Activated T-helper 2 cell treated with anti-CD3 and anti-CD28 coated beads, Interferon-gamma antibody, Interleukin-2, Interleukin-4, amounts not matched to agents 10 μg/mL and 5 μg/mL and 100 μg/mL, durations not matched to agents 14 hours and 24 hours and 36 hours (primary cell): Measurements from ENCODE around the gene STK39. TPM values are rescaled to one million over a fixed set of nuclear protein-coding genes. Genes with fewer than 3 reads are reported as not detected.

Experiments used
- DNase-seq: peaks from one replicate; pipeline ENCODE4 v3.0.0; 2021; ENCODE audit warnings: low spot score
- H3K27ac Mint-ChIP-seq: one replicate; pipeline ENCODE4 v1.8.0; 2021; ENCODE audit warnings: mixed read lengths
- H3K27me3 Mint-ChIP-seq: one replicate; pipeline ENCODE4 v1.8.0; 2021; ENCODE audit warnings: low read depth, mixed read lengths
- H3K36me3 Mint-ChIP-seq: one replicate; pipeline ENCODE4 v1.8.0; 2021; ENCODE audit warnings: low read depth, mixed read lengths
- H3K4me1 Mint-ChIP-seq: one replicate; pipeline ENCODE4 v1.8.0; 2021; ENCODE audit warnings: low read depth, mixed read lengths
- H3K4me3 Mint-ChIP-seq: one replicate; pipeline ENCODE4 v1.8.0; 2021; ENCODE audit warnings: low read depth, mild to moderate bottlenecking, moderate library complexity, mixed read lengths
- H3K9me3 Mint-ChIP-seq: one replicate; pipeline ENCODE4 v1.8.0; 2021; ENCODE audit warnings: mixed read lengths
- intact Hi-C: fragments of 100-400 bp; cut with micrococcal nuclease; formaldehyde crosslinking; loops from one replicate; pipeline ENCODE4 v1.15.1; 2023
- total RNA-seq: library from RNA; stranded (reverse); gene quantifications from 2 replicates; pipeline ENCODE4 v1.2.3, GENCODE V29; 2022

Gene STK39
- total RNA-seq, 1 donor from 2014 or later: 46.3 TPM

DNA sequence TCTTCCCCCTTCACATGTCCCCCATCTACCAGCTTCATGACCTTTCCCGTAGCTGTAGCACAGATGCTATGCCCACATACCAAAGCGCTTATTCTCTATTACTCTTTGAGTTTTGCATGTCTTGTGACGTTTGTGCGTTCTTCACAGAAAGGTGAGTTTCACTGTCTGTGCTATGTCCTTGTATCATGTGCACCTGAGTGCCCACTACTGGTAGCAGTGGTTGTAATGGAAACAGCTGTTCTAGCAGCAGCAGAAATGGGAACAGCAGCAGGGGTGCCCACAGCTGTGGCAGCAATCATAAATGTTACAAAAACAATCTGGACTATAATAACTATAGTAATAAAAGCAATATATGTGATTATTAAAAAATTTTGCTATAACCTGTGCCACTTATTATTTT is 127.1 kb downstream of the STK39 start:
- intact Hi-C loops: loop anchor here (5.0 kb wide), 1 partner anchor 1583 kb away; no protein-coding TSS in a partner anchor
- Mint-ChIP-seq H3K27ac (no peak overlapping the region), H3K4me1 (peaks cover 3% of the 10 kb centered on the region), H3K27me3 (no peaks in the 10 kb centered on the region), H3K9me3 (peaks cover 5% of the 10 kb centered on the region), H3K4me3 (no peak overlapping the region), H3K36me3 (peaks cover 20% of the 10 kb centered on the region)
- no peak for DNase-seq

DNA sequence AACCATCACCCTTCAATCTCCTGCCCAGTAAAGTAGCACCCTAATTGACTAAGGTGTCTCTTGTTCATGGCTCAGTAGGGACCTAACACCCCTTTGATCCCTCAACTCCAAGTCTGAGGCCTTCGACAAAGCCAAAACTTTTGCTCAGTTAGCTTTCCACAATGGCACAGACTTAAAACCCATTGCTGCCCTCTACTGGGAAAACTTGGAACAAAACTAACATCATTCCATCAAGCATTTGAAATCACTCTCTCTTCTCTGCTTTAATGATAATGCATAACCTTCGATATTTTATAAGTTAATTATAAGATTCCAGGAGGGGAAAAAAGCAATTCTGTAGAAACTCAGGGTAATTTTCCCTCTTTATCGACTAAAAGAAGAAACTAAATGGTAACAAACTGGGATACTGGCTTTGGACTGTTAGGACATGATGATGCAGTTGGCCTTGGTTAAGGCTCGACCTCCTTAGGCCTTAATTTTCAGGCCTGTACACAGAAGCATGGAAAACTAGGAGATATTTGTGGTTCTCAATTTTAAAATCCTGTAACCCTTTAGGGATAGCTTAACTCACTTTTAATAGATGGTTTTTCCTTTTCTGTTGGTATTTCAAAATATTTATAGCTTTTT is 127.8 kb downstream of the STK39 start:
- no peak overlapping the region for H3K27ac Mint-ChIP-seq
- peaks cover 5% of the 10 kb centered on the region for H3K9me3 Mint-ChIP-seq
- intact Hi-C loops: loop anchor here (2.0 to 10.0 kb wide), 3 partner anchors 155 to 1582 kb away; no protein-coding TSS in a partner anchor
- peaks cover 19% of the 10 kb centered on the region for H3K36me3 Mint-ChIP-seq
- peaks cover under 1% of the 10 kb centered on the region for H3K4me1 Mint-ChIP-seq
- H3K4me3 Mint-ChIP-seq: no peak overlapping the region
- no peaks in the 10 kb centered on the region for H3K27me3 Mint-ChIP-seq
- DNase-seq: no peak

DNA sequence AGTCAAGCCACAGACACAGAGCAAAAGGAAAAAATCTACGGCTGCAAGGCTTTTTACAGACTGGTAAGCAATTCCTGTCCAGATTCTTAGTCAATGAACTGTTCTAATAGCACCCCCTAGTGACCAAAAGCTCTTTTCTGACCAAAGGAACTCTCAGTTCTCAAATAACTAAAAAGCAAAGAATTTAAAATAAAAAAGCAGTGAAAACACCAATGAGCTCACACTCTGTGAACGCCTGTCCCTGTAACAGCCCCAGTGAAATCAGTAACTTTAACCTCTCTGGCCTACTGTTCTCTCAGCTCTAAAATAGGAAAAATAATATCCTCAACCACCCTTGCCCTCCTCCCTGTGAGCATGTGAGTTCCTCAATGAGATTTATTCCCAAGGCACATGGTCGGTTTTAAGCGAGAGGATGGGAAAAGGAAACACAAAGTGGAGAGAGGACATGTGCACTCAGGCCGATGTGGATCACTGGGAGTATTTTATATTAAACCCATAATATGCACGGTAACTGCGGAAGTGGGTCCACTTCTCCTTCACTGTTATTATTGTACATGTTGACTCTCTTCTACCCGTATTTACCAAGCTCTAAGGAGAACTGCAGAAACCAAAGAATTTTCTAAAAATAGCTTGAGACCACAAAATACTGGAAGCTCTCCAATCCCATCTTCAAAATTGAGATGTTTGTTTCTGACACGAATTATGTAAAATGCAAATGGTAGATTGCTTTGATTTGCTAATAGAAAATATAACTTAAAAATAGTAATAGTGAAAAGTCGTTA is 128.5 kb downstream of the STK39 start:
- peaks cover 24% of the 10 kb centered on the region for H3K36me3 Mint-ChIP-seq
- peaks cover 5% of the 10 kb centered on the region for H3K9me3 Mint-ChIP-seq
- intact Hi-C loops: loop anchor here (2.0 to 10.0 kb wide), 2 partner anchors 154 to 254 kb away; no protein-coding TSS in a partner anchor
- no peak overlapping the region for H3K4me3 Mint-ChIP-seq
- H3K27ac Mint-ChIP-seq: no peak overlapping the region
- DNase-seq: no peak
- no peaks in the 10 kb centered on the region for H3K4me1 Mint-ChIP-seq
- H3K27me3 Mint-ChIP-seq: no peaks in the 10 kb centered on the region

DNA sequence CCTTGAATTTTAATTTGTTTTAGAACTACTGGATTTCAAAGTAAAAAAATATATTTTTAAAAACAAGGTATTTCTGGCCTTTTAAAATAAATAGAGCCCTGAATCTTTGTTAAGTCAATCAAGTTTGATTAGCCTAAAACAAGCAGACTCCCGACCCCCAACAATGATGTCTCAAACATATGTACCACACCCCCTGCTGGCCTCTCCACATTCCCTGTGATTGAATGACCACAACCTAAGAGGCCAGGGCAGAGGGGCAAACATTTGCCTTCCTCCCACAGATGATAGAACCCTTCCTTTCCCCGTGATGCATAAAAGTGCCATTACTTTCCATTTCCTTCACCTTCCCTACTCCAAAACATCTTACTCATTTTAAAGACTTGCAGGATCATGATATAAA is 130.9 kb downstream of the STK39 start:
- Mint-ChIP-seq H3K4me3 (no peak overlapping the region), H3K27me3 (no peaks in the 10 kb centered on the region), H3K27ac (no peak overlapping the region), H3K9me3 (no peaks in the 10 kb centered on the region), H3K4me1 (no peaks in the 10 kb centered on the region), H3K36me3 (peaks cover 25% of the 10 kb centered on the region)
- DNase-seq: no peak
- intact Hi-C loops: loop anchor here (10.0 kb wide), 1 partner anchor 252 kb away; no protein-coding TSS in a partner anchor

DNA sequence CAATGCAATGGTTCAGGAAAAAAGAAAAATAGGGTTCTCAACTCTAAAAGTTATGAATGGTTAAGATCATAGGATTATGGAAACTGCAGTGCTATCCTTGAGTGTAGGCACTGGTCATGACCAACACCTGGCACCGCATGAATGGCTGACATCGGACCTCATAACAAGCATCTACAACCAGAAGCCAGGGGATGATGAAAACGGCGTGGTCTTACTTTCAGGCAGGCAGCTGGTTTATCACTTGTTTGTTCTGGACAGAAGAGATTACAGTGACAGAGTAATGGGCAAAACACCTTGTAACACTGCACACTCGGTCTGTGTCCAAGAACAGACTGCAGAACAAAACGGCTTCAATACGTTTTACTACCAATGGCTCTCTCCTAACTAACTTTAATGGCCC is 132.8 kb downstream of the STK39 start:
- no peaks in the 10 kb centered on the region for H3K9me3 Mint-ChIP-seq
- peaks cover 31% of the 10 kb centered on the region for H3K36me3 Mint-ChIP-seq
- H3K27ac Mint-ChIP-seq: no peak overlapping the region
- DNase-seq: no peak
- H3K4me3 Mint-ChIP-seq: no peak overlapping the region
- no peaks in the 10 kb centered on the region for H3K27me3 Mint-ChIP-seq
- intact Hi-C loops: loop anchor here (10.0 kb wide), 1 partner anchor 250 kb away; no protein-coding TSS in a partner anchor
- H3K4me1 Mint-ChIP-seq: no peaks in the 10 kb centered on the region

DNA sequence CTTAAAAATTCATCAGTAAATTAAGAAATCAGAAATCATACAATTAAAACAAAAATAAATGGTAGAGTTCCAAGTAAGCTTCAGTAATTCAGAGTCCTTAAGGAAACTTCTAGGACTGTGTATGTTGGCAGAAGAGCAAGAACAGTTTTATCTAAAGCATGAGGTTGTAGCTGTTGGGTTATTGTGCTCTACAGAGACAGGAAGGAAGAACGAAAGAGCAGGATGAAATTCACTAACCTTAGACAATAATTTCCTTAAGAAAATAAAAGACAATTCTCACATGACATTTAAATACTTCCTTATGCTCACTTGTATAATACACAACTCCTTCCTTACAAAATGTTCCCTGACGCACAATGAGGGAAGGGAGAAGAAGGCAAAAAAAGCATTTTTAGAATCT is 133.4 kb downstream of the STK39 start:
- peaks cover 34% of the 10 kb centered on the region for H3K36me3 Mint-ChIP-seq

DNA sequence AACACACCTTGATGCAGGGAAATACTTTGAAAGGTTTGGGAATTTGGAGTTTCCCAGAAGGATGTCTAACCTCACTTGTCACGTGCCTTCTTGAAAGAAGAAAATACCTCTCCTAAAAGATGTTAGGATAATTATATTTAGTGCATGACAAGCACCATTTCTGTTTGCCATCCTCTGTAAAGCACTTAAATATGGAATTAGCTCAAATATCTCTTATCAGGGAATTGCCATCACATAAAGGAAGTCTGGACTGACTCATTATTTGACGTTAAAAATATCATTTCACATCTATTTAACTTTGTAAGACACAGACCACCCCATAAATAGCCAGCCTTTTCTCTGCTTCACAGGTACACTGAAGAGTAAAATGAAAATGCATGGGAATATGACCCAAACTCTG is 140.1 kb downstream of the STK39 start:
- DNase-seq: no peak
- Mint-ChIP-seq H3K27me3 (no peaks in the 10 kb centered on the region), H3K4me1 (no peaks in the 10 kb centered on the region), H3K4me3 (no peak overlapping the region), H3K36me3 (peaks cover 47% of the 10 kb centered on the region), H3K9me3 (no peaks in the 10 kb centered on the region), H3K27ac (no peak overlapping the region)
- intact Hi-C loops: no loop called here

More for the DNA sequence above, 133.4 kb downstream of the STK39 start:
- Mint-ChIP-seq H3K27ac (no peak overlapping the region), H3K9me3 (no peaks in the 10 kb centered on the region), H3K4me1 (no peaks in the 10 kb centered on the region), H3K4me3 (no peak overlapping the region), H3K27me3 (no peaks in the 10 kb centered on the region)
- no peak for DNase-seq
- intact Hi-C loops: loop anchor here (10.0 kb wide), 1 partner anchor 249 kb away; no protein-coding TSS in a partner anchor

DNA sequence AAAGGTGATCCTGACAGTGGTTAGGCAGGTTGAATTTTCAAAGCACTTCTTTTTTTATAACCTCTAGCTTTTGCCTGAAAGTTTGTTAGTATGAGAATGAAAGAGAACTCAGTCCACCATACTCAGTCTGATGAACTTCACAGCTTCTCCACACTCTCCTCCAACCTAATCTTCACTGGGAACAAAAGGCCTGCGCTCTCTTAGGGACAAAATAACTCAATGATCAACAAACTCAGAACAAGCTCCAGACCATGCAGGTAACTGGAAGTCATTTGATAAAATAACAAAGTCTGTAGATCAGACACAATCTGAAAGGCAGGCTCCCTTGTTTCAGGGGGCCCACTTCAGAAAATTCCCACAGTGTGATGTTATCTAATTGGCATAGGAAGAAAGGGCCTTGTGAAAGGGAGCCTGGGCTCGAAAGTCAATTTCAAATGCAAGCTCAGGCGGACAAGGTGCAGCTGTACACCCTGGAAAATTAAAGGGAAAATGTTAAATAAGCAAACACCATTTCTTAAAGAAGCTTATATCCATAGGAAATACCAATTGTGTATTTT is 142.2 kb downstream of the STK39 start:
- no peaks in the 10 kb centered on the region for H3K27me3 Mint-ChIP-seq
- no peak overlapping the region for H3K4me3 Mint-ChIP-seq
- no peak overlapping the region for H3K27ac Mint-ChIP-seq
- DNase-seq: no peak
- H3K4me1 Mint-ChIP-seq: no peaks in the 10 kb centered on the region
- intact Hi-C loops: no loop called here
- no peaks in the 10 kb centered on the region for H3K9me3 Mint-ChIP-seq
- peaks cover 55% of the 10 kb centered on the region for H3K36me3 Mint-ChIP-seq

DNA sequence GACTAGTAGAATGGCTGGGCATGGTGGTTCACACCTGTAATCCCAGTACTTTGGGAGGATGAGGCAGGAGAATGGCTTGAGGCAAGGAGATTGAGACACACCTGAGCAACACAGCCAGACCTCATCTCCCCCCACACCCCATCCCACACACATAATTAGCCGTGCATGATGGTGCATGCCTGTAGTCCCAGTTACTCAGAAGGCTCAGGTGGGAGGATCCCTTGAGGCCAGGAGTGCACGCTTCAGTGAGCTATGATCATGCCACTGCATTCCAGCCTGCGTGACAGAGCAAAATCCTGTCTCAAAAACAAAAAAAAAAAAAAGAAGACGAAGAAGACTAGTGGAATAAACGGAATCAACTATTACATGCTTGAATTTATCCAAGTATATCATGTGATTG is 150.0 kb downstream of the STK39 start:
- Mint-ChIP-seq H3K27me3 (no peaks in the 10 kb centered on the region), H3K4me1 (no peaks in the 10 kb centered on the region), H3K4me3 (no peak overlapping the region), H3K36me3 (peaks cover 23% of the 10 kb centered on the region), H3K9me3 (no peaks in the 10 kb centered on the region), H3K27ac (no peak overlapping the region)
- intact Hi-C loops: no loop called here
- no peak for DNase-seq

DNA sequence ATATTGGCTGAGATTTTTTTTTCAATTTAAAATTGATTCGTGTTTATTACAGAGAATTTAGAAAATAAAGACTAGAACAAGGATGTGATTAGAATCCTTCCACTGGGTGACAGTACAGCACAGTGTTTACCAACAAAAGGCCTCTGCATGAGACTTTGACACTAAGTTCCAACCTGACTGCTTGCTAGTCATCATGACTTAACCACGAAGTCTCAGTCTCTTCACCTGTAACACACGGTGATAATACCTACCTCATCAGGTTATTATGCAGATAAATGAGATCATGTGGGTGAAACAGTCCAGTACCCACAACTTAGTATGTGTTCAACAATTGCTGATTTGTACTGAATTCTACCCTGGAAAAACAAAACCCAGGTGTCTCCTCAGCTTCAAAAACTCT is 151.2 kb downstream of the STK39 start:
- Mint-ChIP-seq H3K4me3 (no peak overlapping the region), H3K27ac (no peak overlapping the region), H3K9me3 (no peaks in the 10 kb centered on the region), H3K27me3 (no peaks in the 10 kb centered on the region), H3K4me1 (peaks cover 2% of the 10 kb centered on the region), H3K36me3 (peaks cover 15% of the 10 kb centered on the region)
- DNase-seq: no peak
- intact Hi-C loops: no loop called here

DNA sequence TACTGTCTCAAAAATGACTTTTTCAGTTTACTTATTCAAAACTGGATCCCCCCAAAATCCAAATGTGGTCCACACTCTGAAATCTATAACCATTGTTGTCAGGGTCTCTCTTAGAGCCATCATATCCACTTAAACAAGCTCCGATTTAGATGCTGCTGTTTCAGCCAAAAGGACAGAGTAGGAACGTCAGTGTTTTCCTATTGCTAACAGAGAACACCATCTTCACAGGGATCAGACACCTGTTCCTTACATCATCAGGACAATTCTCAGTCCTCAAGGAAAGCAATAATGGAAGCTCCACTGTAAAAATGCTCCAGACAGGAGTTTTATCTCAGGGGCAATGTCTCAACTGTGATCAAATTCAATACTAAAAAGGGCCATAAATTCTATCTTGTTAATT is 155.4 kb downstream of the STK39 start:
- no peak overlapping the region for H3K27ac Mint-ChIP-seq
- intact Hi-C loops: no loop called here
- DNase-seq: no peak
- peaks cover 15% of the 10 kb centered on the region for H3K36me3 Mint-ChIP-seq
- no peaks in the 10 kb centered on the region for H3K27me3 Mint-ChIP-seq
- peaks cover 25% of the 10 kb centered on the region for H3K4me1 Mint-ChIP-seq
- H3K4me3 Mint-ChIP-seq: no peak overlapping the region
- H3K9me3 Mint-ChIP-seq: peaks cover 4% of the 10 kb centered on the region

DNA sequence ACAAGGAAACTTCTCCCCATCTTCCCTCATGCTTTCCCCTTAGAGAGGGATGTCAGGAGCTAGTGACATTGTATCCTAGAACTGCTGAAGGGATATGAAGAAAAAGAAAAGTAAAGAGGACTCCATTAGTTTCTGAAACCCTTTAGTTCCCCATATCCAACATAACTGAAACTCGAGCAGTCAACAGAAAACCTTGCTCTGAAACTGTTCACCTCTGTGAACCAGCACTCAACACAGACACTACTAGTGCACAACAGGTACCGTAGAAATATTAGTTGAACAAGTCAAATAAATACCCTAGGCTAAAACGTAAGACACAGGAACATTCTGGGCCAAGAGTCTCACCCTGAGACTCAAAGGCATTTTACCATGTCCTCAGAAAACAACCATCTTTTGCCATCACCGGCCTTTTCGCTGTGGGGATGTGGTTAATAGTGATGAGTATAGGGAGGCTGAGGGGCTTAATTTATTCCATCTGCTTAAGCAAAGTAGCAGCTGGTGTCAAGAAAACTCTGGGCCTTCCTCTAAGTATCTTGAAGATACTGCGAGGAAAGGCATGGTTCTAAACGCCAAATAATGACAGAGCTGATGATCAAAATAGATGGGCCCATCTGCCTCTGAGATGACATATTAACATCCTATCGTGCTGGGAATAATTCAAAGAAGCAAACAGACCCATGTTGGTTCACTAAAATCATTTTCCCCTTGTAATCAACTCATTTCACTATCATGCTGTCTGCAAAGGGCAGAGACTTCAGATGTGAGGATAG is 156.8 kb downstream of the STK39 start:
- Mint-ChIP-seq H3K27ac (no peak overlapping the region), H3K27me3 (no peaks in the 10 kb centered on the region), H3K9me3 (peaks cover 4% of the 10 kb centered on the region), H3K36me3 (peaks cover 19% of the 10 kb centered on the region), H3K4me1 (peaks cover 28% of the 10 kb centered on the region), H3K4me3 (no peak overlapping the region)
- no peak for DNase-seq
- intact Hi-C loops: no loop called here
